H1 (cell line): Measurements from ENCODE around the gene NTRK1. TPM values are rescaled to one million over a fixed set of nuclear protein-coding genes. Genes with fewer than 3 reads are reported as not detected.

Experiments used
- CTCF ChIA-PET: fragments of 300-600 bp; sonication (Branson Sonifier 250); formaldehyde crosslinking; loops from one replicate; lab custom pipeline; 2021; ENCODE audit not compliant: partially characterized antibody; lab: Charles Lee
- POLR2A ChIA-PET: fragments of 300-600 bp; sonication (Branson Sonifier 250); formaldehyde crosslinking; loops from one replicate; lab custom pipeline; 2021; ENCODE audit warnings: inconsistent platforms; ENCODE audit not compliant: partially characterized antibody; lab: Charles Lee
- DNase-seq, 2 experiments: peaks; one replicate each; pipeline versions ENCODE4 v3.0.0 to v3.0.0-alpha.2; 2010 to 2022; ENCODE audit warnings: low spot score in 2 of 2, low read depth in 1 of 2, mixed read lengths in 1 of 2
- FAIRE-seq: peaks from 2 replicates; lab custom pipeline; 2011; peaks lifted over from hg19 to GRCh38; lab: Jason Lieb, UNC
- H2AFZ ChIP-seq: 2 replicates; pipeline ENCODE4 v1.8.1; 2012; ENCODE audit warnings: low read length, inconsistent platforms
- H2AK5ac ChIP-seq: 2 replicates; pipeline ENCODE4 v1.6.1; 2013; ENCODE audit warnings: low read depth, low read length
- H2BK120ac ChIP-seq: replicated peaks from 2 replicates; pipeline ENCODE3; 2013; ENCODE audit warnings: low read depth, low read length, inconsistent platforms
- H2BK12ac ChIP-seq: 2 replicates; pipeline ENCODE4 v1.6.1; 2013; ENCODE audit warnings: low read depth, low read length
- H2BK15ac ChIP-seq: 2 replicates; pipeline ENCODE4 v1.6.1; 2013; ENCODE audit warnings: low read length
- H2BK20ac ChIP-seq: 2 replicates; pipeline ENCODE4 v1.6.1; 2013; ENCODE audit warnings: low read length
- H2BK5ac ChIP-seq: 2 replicates; pipeline ENCODE4 v1.6.1; 2013; ENCODE audit warnings: low read depth, low read length
- H3K14ac ChIP-seq: 2 replicates; pipeline ENCODE4 v1.6.1; 2013; ENCODE audit warnings: inconsistent platforms; ENCODE audit not compliant: insufficient read length
- H3K18ac ChIP-seq: 2 replicates; pipeline ENCODE4 v1.6.1; 2013; ENCODE audit warnings: low read length; ENCODE audit errors: extremely low read depth
- H3K23ac ChIP-seq: 2 replicates; pipeline ENCODE4 v1.6.1; 2013; ENCODE audit warnings: inconsistent platforms; ENCODE audit not compliant: insufficient read length
- H3K23me2 ChIP-seq: 2 replicates; pipeline ENCODE4 v1.6.1; 2013; ENCODE audit warnings: low read depth, low read length
- H3K27ac ChIP-seq: 2 replicates; pipeline ENCODE4 v1.6.1; 2011; ENCODE audit warnings: low read depth, low read length, inconsistent platforms
- H3K27me3 ChIP-seq, 4 experiments: replicated peaks in 1 of 4; 1 replicate in 1 of 4; 2 replicates in 3 of 4; pipeline versions ENCODE4 v1.6.1 to v1.8.1; 2011 to 2013; ENCODE audit warnings: low read length in 3 of 4, mild to moderate bottlenecking in 3 of 4, inconsistent platforms in 2 of 4, mixed read lengths in 2 of 4, moderate library complexity in 1 of 4; ENCODE audit not compliant: control insufficient read depth in 3 of 4, insufficient read depth in 3 of 4; ENCODE audit errors: extremely low read depth in 1 of 4
- H3K36me3 ChIP-seq, 4 experiments: 2 replicates each; pipeline versions ENCODE4 v1.6.1 to v1.8.1; 2011 to 2013; ENCODE audit warnings: mild to moderate bottlenecking in 4 of 4, low read length in 3 of 4, moderate library complexity in 2 of 4, control low read depth in 1 of 4, inconsistent platforms in 1 of 4; ENCODE audit not compliant: insufficient read depth in 4 of 4, control insufficient read depth in 2 of 4
- H3K4ac ChIP-seq: replicated peaks from 2 replicates; pipeline ENCODE3; 2013; ENCODE audit warnings: low read length, low read depth, mixed read lengths, inconsistent platforms; ENCODE audit not compliant: insufficient read length
- H3K4me1 ChIP-seq, 4 experiments: replicated peaks in 1 of 4; 1 replicate in 1 of 4; 2 replicates in 3 of 4; pipeline versions ENCODE4 v1.6.1 to v1.8.1; 2011 to 2013; ENCODE audit warnings: low read length in 3 of 4, inconsistent platforms in 2 of 4, mixed read lengths in 1 of 4; ENCODE audit not compliant: insufficient read depth in 4 of 4, control insufficient read depth in 3 of 4
- H3K4me2 ChIP-seq, 2 experiments: 2 replicates each; pipeline versions ENCODE4 v1.6.1 to v1.8.1; 2011 to 2013; ENCODE audit warnings: low read depth in 2 of 2, low read length in 2 of 2, control low read depth in 1 of 2, inconsistent platforms in 1 of 2, mild to moderate bottlenecking in 1 of 2; ENCODE audit not compliant: insufficient read depth in 1 of 2
- H3K4me3 ChIP-seq, 4 experiments: fragments of 200-600, 300-600 bp in 1 of 4; sonication (generic), shearing (Covaris generic), sonication (Bioruptor Twin) in 1 of 4; 2 replicates each; pipeline versions ENCODE4 v1.5.1 to v1.8.1; 2011 to 2016; ENCODE audit warnings: low read length in 4 of 4, low read depth in 3 of 4, control low read depth in 2 of 4, inconsistent platforms in 2 of 4, mild to moderate bottlenecking in 2 of 4, mixed read lengths in 1 of 4, moderate library complexity in 1 of 4; ENCODE audit not compliant: insufficient read depth in 2 of 4; ENCODE audit errors: extremely low read depth in 1 of 4
- H3K56ac ChIP-seq: replicated peaks from 2 replicates; pipeline ENCODE3; 2013; ENCODE audit warnings: low read depth, mild to moderate bottlenecking, mixed read lengths, low read length, inconsistent platforms; ENCODE audit not compliant: insufficient read length
- H3K79me1 ChIP-seq: 2 replicates; pipeline ENCODE4 v1.6.1; 2013; ENCODE audit warnings: low read depth, low read length, control low read depth
- H3K79me2 ChIP-seq, 2 experiments: 2 replicates each; pipeline versions ENCODE4 v1.6.1 to v1.8.1; 2012 to 2013; ENCODE audit warnings: low read length in 2 of 2, mild to moderate bottlenecking in 2 of 2, inconsistent platforms in 1 of 2; ENCODE audit not compliant: insufficient read depth in 2 of 2, control insufficient read depth in 1 of 2
- H3K9ac ChIP-seq, 4 experiments: replicated peaks in 1 of 4; 1 replicate in 1 of 4; 2 replicates in 3 of 4; pipeline versions ENCODE4 v1.6.1 to v1.8.1; 2011 to 2013; ENCODE audit warnings: low read depth in 3 of 4, low read length in 3 of 4, control low read depth in 2 of 4, mild to moderate bottlenecking in 2 of 4, moderate library complexity in 2 of 4, inconsistent platforms in 1 of 4; ENCODE audit errors: extremely low read depth in 1 of 4
- H3K9me3 ChIP-seq, 2 experiments: 2 replicates each; pipeline versions ENCODE4 v1.6.1 to v1.8.1; 2012 to 2013; ENCODE audit warnings: mild to moderate bottlenecking in 2 of 2, moderate library complexity in 2 of 2, control low read depth in 1 of 2, inconsistent platforms in 1 of 2, low read depth in 1 of 2, low read length in 1 of 2, mixed read lengths in 1 of 2; ENCODE audit not compliant: insufficient read depth in 2 of 2
- H4K20me1 ChIP-seq, 2 experiments: replicated peaks in 1 of 2; 2 replicates each; pipeline versions ENCODE3 to v1.8.1; 2011 to 2013; ENCODE audit warnings: inconsistent platforms in 2 of 2, low read length in 2 of 2, mild to moderate bottlenecking in 1 of 2; ENCODE audit not compliant: insufficient read depth in 2 of 2, control insufficient read depth in 1 of 2
- H4K5ac ChIP-seq: 2 replicates; pipeline ENCODE4 v1.6.1; 2013; ENCODE audit warnings: low read length, low read depth, mixed read lengths, inconsistent platforms; ENCODE audit not compliant: insufficient read length
- H4K8ac ChIP-seq: 2 replicates; pipeline ENCODE4 v1.8.0; 2013; ENCODE audit warnings: mild to moderate bottlenecking, moderate library complexity, low read length, inconsistent platforms; ENCODE audit not compliant: insufficient read depth; ENCODE audit errors: extremely low read depth
- H4K91ac ChIP-seq: replicated peaks from 2 replicates; pipeline ENCODE3; 2013; ENCODE audit warnings: low read length, mixed read lengths, inconsistent platforms; ENCODE audit not compliant: insufficient read length
- CTCF ChIP-seq, 3 experiments: IDR thresholded peaks; 1 replicate in 2 of 3; 2 replicates in 1 of 3; pipeline versions ENCODE4 v1.5.1 to v1.6.1; 2011; ENCODE audit warnings: low read length in 3 of 3, mild to moderate bottlenecking in 3 of 3, inconsistent platforms in 2 of 3, low read depth in 1 of 3, moderate library complexity in 1 of 3; ENCODE audit not compliant: insufficient read depth in 1 of 3; ENCODE audit errors: control extremely low read depth in 1 of 3
- FOSL1 ChIP-seq: IDR thresholded peaks from 2 replicates; pipeline ENCODE4 v1.6.1; 2011; ENCODE audit warnings: mild to moderate bottlenecking, low read depth, low read length, moderate library complexity; ENCODE audit not compliant: insufficient read depth
- SRF ChIP-seq: IDR thresholded peaks from 2 replicates; pipeline ENCODE4 v1.6.1; 2011; ENCODE audit warnings: mild to moderate bottlenecking, low read depth, low read length, moderate library complexity
- SUZ12 ChIP-seq: fragments of 200-600 bp; sonication (generic); IDR thresholded peaks from 2 replicates; pipeline ENCODE4 v1.6.1; 2012; ENCODE audit warnings: mild to moderate bottlenecking, inconsistent platforms, low read length, moderate library complexity, mixed read lengths
- TEAD4 ChIP-seq: IDR thresholded peaks from 2 replicates; pipeline ENCODE4 v1.6.1; 2012; ENCODE audit warnings: low read depth, low read length, inconsistent platforms, mixed read lengths
- WGBS, 2 experiments: shearing (Covaris generic) in 1 of 2; methylation state at CpG; one replicate each; pipeline versions ENCODE4 v1.1.6 to v1.1.7; 2013 to 2015; ENCODE audit warnings: low lambda C conversion rate in 2 of 2, mixed read lengths in 2 of 2, inconsistent platforms in 1 of 2, low coverage in 1 of 2, missing lambda C conversion rate in 1 of 2; ENCODE audit not compliant: insufficient replicate concordance in 2 of 2, insufficient coverage in 1 of 2, insufficient read length in 1 of 2; ENCODE audit errors: extremely low coverage in 1 of 2, missing lambda C conversion rate in 1 of 2; 5-methylcytosine and 5-hydroxymethylcytosine counted together
- polyA plus RNA-seq, 7 experiments: library from polyadenylated mRNA; depleted of rRNA in 3 of 7; stranded (reverse) in 5 of 7; unstranded in 2 of 7; fragments of >200 nt in 5 of 7; fragments of 200-250 nt in 2 of 7; gene quantifications; 1 replicate in 5 of 7; 2 replicates in 1 of 7; 4 replicates in 1 of 7; pipeline versions ENCODE4 v1.2.1 to v1.2.3, GENCODE V29; 2011 to 2013; ENCODE audit warnings: missing spikeins in 2 of 7, mixed read lengths in 2 of 7
- total RNA-seq: library from RNA; stranded (reverse); fragmentation: NEBNext Ultra II Directional; extraction: Animal tissue kit (Norgen Biotek cat#: 25700); gene quantifications from 2 replicates; pipeline ENCODE4 v1.2.1, GENCODE V29; 2021

NTRK1 gene
- total and polyA plus RNA-seq, 2 of the 8 experiments (the other 6 are each of a cell fraction or from before 2014, with no cell fraction given), result 0.12 to 0.24 TPM

- Histone ChIP-seq H2BK15ac (no peak overlapping the region), H3K4me3 (no peak overlapping the region), H3K79me2 (no peaks in the 10 kb centered on the region), H4K20me1 (peaks cover 0 to 6% of the 10 kb centered on the region in 2 experiments), H3K4me2 (no peak overlapping the region), H3K56ac (no peak overlapping the region), H2BK12ac (no peak overlapping the region), H3K36me3 (no peaks in the 10 kb centered on the region), H3K4me1 (peaks cover 2 to 12% (median 10%) of the 10 kb centered on the region in 4 experiments), H3K14ac (no peak overlapping the region), H4K91ac (no peak overlapping the region), H2BK5ac (no peak overlapping the region), H2AFZ (no peak overlapping the region), H3K27ac (no peak overlapping the region), H3K9me3 (no peaks in the 10 kb centered on the region)
- DNase-seq, result no peak
- ChIA-PET POLR2A (interaction anchor here (0.7 kb wide), 1 partner anchor 12 kb away, joined by 3 read pairs; no protein-coding TSS in a partner anchor), CTCF (interaction anchor here (0.9 to 4.5 kb wide), 11 partner anchors 7 to 223 kb away, joined by 3 to 73 read pairs (median 5); no protein-coding TSS in a partner anchor)
- TF ChIP-seq TEAD4 (no peak), SRF (no peak), CTCF (IDR thresholded peaks at IDR 0.05; ENCODE audit: control extremely low read depth in 1 of 3, insufficient read depth in 1 of 3, low read depth in 1 of 3, low read length in 3 of 3) (no peak), SUZ12 (no peak), FOSL1 (no peak)
- TF ChIP-seq, all 59 proteins: peak for 0
- H2BK120ac ChIP-seq, result no peak overlapping the region
- peaks cover 3% of the 10 kb centered on the region; the same call in 1 of the 2 replicates for H3K23me2 ChIP-seq
- no peak overlapping the region for H3K23ac ChIP-seq
- H3K9ac ChIP-seq, result no peak overlapping the region
- H3K4ac ChIP-seq, result no peak overlapping the region
- no peak overlapping the region for H4K8ac ChIP-seq
- H2AK5ac ChIP-seq, result no peak overlapping the region
- H2BK20ac ChIP-seq, result no peak overlapping the region
- H4K5ac ChIP-seq, result no peak overlapping the region
- peaks cover 0 to 15% (median 11%) of the 10 kb centered on the region in 4 experiments; a peak in 6 of 7 replicates for H3K27me3 ChIP-seq
- no peaks in the 10 kb centered on the region for H3K79me1 ChIP-seq
- FAIRE-seq, result no peak
- 75% methylated on average over 6 of the region's 6 CpGs; no CpG with 5 or more reads in 1 of the 2 experiments for WGBS, 2 experiments
- H3K18ac ChIP-seq, result no peak overlapping the region
Observed at GRCh38 chr1:156911577-156912298, 51.1 kb downstream of the NTRK1 start.
